GOT3 (cell line): ENCODE measurements around the gene C1orf198.

Experiments used
- DNase-seq: peaks from one replicate; lab custom pipeline; 2025; ENCODE audit warnings: mixed read lengths; lab: John Stamatoyannopoulos, UW

C1orf198 gene

DNA sequence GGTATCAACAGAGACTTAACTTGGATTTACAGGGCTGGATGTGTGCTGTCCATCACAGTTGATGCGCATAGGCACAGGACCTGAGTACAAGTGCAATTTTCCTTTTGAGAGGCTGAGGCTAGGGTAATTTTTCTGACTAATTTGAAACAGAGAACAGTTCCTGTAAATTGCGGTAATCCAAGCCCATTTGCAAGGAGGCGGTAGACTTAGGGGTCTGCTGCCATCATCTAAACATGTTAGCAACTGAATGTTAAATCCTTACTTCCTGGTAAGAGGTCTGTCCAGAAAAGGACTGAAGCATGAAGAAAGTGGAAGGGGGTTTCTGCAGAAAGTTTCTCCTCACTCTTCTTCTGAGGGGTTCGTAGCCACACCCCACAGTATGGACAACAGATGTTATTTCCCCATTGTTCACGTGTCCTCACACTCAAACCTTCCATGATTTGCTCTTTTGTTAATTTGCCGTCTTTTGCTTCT is 23.7 kb upstream of the C1orf198 start:
- no peak for DNase-seq

DNA sequence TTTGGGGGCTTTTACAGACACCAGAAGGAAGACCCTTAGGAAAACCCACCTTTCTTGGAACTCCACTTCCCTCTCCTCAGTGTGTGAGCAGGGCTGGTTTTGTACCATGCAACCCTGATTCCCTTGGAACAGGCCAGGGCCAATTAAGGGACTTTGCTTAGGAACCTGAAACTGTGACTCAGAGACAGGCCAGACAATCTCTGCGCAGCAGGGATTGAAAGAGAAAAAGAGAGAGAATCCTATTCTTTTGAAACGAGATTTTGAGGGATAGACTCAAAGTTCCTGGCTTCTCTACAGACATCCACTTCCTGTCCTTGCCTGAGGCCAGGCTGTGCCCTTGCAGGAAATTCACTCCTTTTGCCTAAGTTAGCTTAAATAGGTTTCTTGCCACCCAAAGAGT is 23.1 kb upstream of the C1orf198 start:
- DNase-seq: no peak

DNA sequence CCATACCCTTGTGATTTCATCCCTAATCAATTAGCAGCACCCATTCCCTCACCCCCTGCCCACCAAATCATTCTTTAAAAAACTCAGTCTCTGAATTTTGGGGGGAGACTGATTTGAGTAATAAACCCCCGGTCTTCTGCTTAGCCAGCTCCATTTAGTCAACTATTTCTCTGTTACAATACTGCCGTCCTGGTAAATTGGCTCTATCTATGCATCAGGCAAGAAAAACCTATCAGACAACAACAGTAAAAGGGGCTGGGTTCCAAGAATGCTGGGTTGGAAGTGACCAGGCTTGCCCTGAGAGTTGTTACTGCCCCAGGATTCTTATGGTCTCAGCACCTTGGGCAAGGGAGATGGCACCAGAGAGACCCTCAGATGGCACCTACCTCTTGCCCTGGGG is 16.3 kb upstream of the C1orf198 start:
- DNase-seq: no peak

DNA sequence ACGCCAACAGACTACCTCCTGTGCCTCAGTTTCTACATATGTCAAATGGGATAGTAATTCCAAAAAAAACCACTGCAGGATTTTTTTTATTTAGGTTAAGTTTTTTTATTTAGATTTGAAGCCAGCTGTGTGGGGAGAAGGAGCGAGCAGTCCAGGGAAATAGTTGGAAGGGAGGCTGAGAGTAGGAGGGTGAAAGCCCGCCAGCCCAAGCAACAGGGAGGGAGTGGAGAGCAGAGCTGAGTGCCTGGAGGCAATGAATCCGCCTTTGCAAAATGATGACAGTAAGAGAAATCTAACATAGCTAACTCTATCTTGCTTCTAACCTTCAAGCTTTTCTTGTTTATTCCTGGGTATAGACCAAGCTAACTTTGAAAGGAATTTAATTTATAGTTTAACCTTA is 15.6 kb upstream of the C1orf198 start:
- no peak for DNase-seq

DNA sequence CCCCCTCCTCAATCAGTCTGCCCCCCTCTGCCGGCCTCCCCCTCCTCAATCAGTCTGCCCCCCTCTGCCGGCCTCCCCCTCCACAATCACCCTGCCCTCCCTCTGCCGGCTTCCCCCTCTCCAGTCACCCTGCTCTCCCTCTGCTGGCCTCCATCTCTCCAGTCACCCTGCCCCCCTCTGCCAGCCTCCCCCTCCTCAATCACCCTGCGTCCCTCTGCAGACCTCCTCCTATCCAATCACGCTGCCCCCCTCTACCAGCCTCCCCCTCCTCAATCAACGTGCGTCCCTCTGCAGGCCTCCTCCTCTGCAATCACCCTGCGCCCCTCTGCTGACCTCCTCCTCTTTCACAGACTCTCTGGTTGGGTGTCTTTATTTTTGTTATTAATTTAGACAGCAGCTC is 11.5 kb upstream of the C1orf198 start:
- no peak for DNase-seq

DNA sequence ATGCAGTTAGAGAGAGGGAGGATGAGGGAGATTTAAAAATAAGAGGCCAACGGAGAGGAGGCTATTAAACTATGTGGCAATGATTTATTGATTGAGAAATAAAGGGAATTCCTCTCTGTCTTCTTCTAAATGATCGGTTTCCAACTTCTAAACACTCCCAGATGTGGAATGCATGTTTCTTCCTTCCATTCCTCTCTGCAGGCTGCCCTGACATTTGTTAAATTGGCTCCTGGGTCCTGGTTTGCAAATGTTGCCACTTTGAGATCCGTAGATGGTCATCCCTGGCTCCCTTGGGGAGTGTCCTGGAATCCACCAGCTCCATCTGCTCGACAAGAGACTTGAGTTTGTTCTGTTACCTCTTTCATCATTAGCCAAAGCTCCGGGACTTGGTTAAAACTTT is 10.3 kb upstream of the C1orf198 start:
- no peak for DNase-seq

DNA sequence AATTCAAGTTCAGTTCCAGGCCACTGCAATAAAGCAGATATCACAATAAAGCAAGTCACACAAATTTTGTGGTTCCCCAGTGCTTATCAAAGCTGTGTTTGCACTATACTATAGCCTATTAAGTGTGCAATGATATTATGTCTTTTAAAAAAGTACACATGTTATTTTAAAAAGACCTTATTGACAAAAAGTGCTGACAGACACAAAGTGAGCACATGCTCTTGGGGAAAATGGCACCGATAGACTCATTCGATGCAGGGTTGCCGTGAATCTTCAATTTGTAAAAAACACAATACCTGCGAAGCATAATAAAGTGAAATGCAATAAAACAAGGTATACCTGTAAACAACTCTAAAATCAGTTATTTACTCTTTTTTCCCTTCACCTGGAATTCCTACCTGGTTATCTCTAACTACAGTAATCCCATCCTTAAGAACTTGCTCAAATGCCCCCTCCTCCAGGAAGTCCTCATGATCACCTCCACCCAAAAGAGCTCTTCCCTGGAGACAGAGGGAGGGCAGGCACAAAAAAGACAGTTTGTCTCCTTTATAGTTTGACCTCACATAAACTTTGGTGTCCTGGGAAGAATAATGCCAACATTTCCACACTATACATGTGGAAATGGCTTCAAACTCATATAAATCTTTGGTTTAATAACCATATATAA is 9.7 kb upstream of the C1orf198 start:
- no peak for DNase-seq

DNA sequence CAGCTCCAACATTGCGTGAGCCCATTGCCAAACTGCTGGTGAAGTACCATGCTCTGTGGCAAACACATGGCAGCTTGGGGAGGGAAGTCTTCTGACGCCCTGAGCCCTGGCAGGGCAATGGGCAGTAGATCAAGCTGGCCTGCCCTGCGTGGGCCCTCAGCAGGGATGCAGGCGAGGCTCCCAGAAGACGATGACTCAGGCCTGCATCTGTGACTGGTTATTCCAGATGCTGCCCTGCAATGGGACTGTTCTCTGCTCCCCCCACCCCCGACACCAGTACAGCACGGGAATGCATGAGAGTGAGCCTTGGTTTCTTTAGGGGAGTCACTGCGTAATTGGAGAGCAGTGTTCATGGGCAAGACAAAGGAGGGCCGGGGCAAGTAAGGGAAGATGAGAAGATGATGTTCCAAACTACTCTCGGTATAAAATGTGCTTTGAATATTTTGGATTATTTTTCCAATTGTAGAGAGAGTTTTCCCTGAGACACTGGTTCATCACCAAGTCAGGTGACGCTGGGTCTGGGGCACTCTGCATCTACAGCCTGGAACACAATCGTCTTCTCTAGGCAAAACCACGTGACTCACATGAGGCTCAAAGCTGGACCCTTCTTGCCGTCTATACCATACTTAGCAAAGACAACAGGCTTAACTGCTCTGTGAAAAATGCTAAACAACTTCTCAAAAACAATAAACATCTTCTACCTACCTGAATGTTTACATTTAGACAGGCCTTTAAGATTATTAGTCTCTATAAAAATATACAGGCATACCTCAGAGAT is 9.0 kb upstream of the C1orf198 start:
- no peak for DNase-seq

DNA sequence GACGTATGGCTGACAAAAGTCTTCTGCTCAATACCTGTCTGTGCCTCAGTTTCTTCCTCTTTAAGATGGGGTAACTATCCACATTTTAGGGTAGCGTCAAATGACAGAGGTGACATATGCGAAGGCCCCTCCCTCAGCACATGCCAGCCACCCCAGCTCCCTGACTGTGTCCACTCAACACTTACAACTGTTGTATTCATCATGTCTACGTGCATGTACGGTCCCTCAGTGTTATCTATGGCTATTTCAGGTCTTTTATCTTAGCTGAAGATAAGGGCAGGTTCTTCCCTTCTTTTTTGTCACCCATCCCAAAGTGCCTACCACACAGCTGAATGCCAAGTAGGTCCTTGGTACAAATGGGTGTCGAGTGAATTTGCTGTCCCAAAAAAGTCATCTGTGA is 8.3 kb upstream of the C1orf198 start:
- DNase-seq: no peak

DNA sequence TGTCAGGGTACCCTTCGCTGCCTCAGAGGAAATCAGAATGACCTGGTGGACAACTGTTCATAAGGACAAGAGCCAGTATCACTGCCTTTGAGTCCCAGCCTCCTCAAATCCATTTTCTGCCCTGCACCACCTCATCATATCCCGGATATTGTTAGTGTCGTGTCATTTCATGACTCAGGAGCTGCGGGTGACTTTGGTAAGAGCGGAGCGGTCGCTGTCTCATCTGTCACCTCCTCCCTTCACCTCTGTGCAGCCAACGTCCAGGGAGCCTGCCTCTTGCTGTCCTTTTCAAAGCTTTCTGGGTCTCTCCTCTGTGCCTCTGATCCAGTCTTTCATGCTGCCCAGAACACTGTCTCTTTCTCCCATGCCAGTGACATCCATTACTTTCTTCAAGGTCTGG is 7.0 kb upstream of the C1orf198 start:
- DNase-seq: no peak

DNA sequence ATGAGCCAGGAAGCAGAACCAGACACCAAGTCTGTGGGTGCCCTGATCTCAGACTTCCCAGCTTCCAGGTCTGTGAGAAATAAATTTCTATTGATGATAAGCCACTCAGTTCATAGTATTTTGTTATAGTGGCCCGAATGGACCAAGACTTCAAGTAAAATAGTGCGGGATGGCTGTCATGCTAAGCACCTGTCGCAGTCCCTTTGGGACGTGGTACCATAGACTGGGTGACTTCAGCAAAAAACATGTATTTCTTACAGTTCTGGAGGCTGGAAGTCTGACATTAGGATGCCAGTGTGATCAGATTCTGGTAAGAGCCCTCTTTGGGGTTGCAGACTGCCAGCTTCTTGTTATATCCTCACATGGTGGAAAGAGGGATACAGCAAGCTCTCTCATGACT is 2.6 kb upstream of the C1orf198 start:
- DNase-seq: no peak

DNA sequence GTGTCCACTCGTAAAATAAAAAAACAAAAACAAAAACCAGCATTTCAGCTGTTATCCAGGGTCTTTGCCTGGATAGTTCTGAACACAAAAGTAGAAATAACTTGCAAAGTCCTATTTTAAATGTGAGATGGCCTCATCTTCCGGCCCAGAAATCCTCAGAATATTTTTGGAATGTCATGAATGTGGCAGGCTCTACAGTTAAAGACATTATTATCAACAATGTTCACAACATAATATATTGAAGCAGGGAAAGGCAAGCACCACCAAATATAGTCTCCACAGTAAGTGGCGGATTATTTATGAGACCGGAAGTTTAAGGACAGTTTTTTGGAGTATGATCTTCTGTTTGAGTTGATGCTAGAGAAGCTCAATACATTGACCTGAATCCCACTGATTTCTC is 1.2 kb upstream of the C1orf198 start:
- DNase-seq: no peak

DNA sequence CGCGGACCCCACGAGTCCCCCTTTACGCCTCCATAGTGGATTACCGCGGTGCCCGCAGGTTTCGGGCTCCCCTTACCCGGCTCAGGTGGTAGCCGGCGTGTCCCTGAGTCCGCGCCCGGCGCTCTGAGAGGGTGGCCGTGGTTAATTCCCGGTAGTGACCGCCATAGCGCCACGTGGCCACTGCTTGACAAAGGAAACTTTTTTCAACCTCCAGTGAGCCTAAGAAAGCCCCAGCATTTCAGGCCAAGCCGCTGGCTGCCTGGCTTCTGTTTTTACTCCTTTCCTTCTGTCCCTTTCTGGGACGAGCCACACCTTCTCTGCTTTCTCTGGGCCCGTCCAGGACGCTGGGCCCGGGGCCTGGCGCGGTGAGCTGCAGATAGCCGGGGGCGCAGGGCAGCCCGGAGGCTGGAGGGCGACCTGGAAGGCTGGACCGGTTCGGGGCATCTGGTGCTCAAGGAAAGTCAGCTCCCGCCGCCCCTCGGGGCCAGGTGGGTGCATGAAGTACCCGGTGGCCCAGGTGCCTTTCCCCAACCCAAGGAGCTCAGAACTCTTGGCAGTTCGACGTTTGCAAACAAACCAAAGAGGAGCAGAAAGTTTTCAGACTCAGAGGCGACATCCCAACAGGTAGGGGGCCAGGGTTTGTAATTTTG is 540 bp upstream of the C1orf198 start:
- no peak for DNase-seq

DNA sequence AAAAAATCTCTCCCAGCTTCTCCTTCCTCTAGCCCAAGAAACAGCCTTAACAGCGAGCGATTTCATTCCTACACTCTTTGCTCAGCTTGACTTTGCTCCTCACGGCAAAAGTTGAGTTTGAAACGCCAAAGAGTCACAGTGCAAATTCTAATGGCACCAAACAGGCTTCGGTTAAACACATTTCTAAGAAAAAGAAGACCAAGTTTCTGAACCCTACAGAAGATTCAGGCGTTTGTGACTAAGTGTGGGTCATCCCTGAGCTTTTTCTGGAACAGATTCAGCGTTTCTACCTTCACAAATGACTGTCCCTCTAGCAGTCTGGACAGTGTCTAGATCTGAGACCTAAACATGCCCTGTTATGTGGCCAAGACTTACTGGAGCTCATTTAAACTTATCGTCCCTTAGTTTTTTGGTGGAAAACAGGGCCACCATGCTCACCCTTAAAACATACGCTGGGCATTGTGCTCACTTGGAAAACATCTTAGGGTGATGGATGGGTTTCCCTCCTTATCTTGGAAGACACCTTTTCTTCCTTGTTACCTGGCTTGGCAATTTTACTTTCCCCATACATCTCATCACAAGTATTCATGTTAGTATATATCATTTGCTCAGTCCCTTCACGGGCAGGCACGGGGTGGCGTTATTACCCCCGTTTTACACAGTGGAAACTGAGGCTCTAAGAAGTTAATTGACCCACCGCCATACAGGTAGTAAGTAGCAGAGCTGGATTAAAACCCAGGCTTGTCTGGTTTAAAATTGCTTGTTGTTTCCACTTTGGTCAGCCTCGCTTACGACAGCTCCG is 1.0 kb downstream of the C1orf198 start:
- DNase-seq: no peak

DNA sequence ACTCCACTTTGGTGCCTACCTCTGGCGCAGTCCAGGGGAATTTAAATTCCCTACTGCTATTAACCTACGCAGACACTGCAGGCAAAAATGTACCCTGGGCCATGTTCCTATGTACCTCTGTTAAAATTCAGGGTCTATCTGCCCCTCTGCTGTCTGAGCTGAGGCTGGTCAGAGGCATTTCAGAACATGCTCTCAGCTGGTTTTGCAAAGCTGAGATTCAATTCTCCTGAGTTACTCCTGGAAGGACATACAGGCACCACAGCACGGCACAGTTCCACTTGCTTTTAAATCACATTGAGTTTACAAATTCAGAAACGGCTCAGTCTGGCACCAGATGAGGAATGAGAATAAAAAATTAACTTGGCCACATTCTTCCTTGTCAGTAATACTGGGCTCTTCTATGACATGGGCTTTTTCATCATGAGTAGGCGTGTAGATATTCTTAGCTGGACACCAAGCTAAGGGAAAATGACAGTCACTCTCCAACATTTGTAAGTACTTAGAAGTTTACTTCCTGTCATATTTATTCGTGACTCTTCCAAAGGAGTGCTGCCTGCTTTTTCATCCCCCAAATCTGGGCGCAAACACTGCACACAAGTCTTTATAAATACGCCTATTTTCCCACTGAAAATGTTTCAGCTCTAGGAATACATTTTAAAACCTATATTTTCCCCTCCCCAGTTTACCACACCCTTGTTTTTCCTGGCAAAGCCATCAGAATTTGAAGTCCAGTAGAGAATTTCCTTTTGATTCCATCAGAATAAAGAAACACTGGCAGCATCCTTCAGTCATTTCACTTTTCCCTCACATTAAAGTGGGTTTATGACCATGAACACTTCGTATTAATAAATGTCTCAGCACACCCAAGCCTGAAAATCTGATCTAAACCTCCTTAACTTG is 1.9 kb downstream of the C1orf198 start:
- DNase-seq: no peak

DNA sequence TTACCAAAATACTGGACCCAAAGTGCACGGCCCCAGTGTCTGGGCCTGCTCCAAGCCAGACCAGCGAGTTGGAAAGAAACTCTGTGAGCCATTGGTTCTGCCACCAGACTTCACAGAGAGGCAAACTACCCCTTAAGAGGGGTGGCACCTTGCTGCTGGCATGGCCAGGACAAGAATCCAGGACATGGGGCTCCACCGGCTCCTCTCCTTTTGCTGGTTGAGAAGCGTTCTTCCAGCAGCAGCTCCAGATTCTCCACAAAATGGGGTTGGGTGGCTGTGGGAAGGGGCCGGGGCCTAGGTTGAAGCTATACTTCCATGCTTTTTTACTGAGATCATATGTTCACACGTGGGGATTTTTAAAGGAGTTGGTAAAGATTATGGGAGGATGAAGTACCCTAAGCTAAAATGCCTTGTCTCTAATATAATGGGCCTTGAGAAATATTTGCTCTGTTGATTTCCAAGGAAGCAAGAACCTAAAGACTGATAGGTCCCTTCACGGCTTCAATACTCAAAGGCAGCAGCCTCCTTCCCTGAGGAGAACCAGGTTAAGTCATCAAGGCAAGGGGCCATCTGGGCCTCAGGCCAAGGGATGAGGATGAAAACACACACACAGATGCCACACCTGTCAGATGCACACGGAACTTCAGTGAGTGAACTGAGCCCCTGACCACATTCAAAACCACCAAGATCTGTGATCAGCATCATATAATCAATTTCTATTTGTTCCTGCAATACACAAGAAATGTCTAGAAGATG is 3.1 kb downstream of the C1orf198 start:
- DNase-seq: no peak

DNA sequence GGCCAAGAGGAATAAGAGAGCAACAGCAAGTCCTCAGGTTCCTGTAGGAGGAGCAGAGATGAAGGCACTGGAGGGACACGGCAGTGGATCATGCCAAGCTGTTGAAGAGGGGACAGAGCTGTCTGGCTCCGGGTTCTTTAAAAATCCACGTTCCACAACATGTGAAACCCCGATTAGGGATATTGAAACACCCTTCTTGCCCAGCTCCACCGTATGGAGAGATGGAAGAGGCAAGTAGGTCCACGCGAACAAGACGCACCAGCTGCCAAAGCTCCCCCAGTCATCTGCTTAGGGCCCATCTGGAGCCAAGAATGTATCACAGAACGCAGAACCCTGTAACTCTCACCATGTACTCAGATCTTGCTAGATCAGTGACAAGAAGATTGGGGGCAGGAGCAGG is 3.9 kb downstream of the C1orf198 start:
- DNase-seq: no peak

DNA sequence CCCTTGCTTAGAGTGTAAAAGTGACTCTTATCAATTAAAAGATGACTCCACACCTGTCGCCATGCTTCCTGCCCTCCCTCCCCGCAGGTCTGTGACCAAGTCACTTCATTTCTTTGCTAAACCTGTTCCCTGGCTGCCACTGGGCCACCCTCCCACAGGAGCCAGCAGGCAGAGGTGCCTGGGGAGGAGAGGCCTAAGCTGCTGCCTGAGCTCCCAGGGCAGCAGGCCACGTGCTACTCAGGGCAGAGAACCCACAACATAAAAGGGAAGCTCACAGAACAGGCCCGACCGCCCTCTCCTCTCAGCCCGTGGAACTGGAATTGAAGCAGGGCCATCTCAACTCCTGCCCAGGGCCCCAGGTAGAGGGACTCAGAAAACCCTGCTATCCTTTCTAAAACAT is 4.9 kb downstream of the C1orf198 start:
- no peak for DNase-seq

DNA sequence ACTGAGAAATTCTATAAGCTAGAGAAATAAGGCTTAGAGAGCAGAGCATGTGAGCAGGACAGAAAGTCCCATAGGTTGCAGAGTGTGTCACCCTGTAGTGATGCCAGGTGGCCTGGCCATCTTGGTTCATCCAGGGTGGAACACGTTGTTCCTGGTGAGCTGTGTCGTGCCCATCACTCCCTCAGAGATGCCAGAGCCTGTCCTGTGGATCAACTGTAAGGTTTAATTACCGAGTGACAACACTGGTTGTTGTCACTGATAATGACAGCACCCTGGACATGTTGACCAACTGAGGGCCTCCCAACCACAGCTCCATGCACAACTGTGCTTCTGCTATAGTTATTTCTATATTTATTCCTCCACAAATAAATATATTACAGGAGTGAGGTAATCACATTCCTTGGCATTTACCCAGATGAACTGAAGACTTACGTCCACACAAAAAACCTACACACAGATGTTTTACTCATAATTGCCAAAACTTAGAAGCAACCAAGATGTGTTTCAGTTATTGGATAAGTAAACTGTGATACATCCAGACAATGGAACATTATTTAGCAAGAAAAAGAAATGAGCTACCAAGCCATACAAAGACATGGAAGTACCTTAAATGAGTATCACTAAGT is 6.2 kb downstream of the C1orf198 start:
- DNase-seq: no peak

DNA sequence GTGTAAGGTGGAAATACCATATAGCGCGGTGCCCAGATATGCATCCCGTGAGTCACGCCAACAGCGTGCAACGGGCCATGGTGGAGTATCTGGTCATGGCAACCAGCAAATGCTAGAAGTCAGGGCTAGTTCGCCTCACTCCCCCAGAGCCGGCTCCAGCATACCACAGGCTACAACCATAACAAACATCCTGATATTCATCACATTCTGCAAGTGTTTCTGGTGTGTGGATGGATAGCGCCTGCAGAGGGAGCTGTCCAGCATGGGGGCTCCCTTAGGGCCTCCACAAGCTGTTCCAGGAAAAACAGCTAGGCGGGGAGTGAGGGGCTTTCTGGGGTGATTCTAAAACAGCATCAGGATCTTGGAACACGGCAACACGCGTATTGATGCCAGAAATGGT is 6.8 kb downstream of the C1orf198 start:
- no peak for DNase-seq
